CD4-positive, alpha-beta T cell (primary cell): ENCODE data around the gene PBX1. TPM values are rescaled to one million over a fixed set of nuclear protein-coding genes. Genes with fewer than 3 reads are reported as not detected.
"Not testable (repeated sequence)": the region's sequence is repeated elsewhere in the genome, so short reads cannot be mapped to it uniquely, and the experiment has no call there.

Experiments used
- ATAC-seq: fragments of 200-7000 bp; cut with Tn5 transposase; one replicate; pipeline ENCODE4 v1.10.0; 2022; ENCODE audit warnings: mild to moderate bottlenecking; ENCODE audit not compliant: poor library complexity
- CTCF ChIA-PET: fragments of 350-600 bp; sonication (Branson Sonifier 250); formaldehyde crosslinking; loops from one replicate; lab custom pipeline; 2021; ENCODE audit warnings: antibody characterized with exemption, inconsistent platforms; lab: Charles Lee
- POLR2A ChIA-PET: fragments of 350-600 bp; sonication (Branson Sonifier 250); formaldehyde crosslinking; loops from one replicate; lab custom pipeline; 2021; ENCODE audit warnings: antibody characterized with exemption, inconsistent platforms; lab: Charles Lee
- DNase-seq, 14 experiments: peaks; one replicate each; pipeline ENCODE4 v3.0.0-alpha.2; 2013 to 2020; ENCODE audit warnings: mixed read lengths in 2 of 14
- H3K27ac ChIP-seq, 2 donors: one replicate each; pipeline versions ENCODE4 v1.5.1 to v1.7.0; 2013; ENCODE audit warnings: low read length in 2 of 2, low read depth in 1 of 2, mild to moderate bottlenecking in 1 of 2
- H3K27me3 ChIP-seq, 2 experiments: 1 replicate in 1 of 2; 2 replicates in 1 of 2; pipeline versions ENCODE4 v1.6.1 to v1.7.0; 2013; ENCODE audit warnings: low read length in 2 of 2, control low read depth in 1 of 2, mild to moderate bottlenecking in 1 of 2, moderate library complexity in 1 of 2; ENCODE audit not compliant: insufficient read depth in 2 of 2, control insufficient read depth in 1 of 2
- H3K36me3 ChIP-seq: one replicate; pipeline ENCODE4 v1.6.1; 2013; ENCODE audit warnings: low read length, control low read depth; ENCODE audit not compliant: insufficient read depth
- H3K4me1 ChIP-seq: one replicate; pipeline ENCODE4 v1.6.1; 2013; ENCODE audit warnings: low read length, control low read depth; ENCODE audit not compliant: insufficient read depth
- H3K4me3 ChIP-seq: one replicate; pipeline ENCODE4 v1.5.1; 2013; ENCODE audit warnings: mild to moderate bottlenecking, low read length, moderate library complexity
- H3K9me3 ChIP-seq, 2 experiments: 1 replicate in 1 of 2; 2 replicates in 1 of 2; pipeline versions ENCODE4 v1.6.1 to v1.7.0; 2013; ENCODE audit warnings: low read length in 2 of 2, mild to moderate bottlenecking in 2 of 2, control low read depth in 1 of 2, moderate library complexity in 1 of 2; ENCODE audit not compliant: control insufficient read depth in 1 of 2, insufficient read depth in 1 of 2
- H3K27ac Mint-ChIP-seq: one replicate; pipeline ENCODE4 v1.8.0; 2020; ENCODE audit warnings: mixed read lengths
- H3K27me3 Mint-ChIP-seq: one replicate; pipeline ENCODE4 v1.8.0; 2021; ENCODE audit warnings: mixed read lengths
- H3K36me3 Mint-ChIP-seq: one replicate; pipeline ENCODE4 v1.8.0; 2021; ENCODE audit warnings: low read depth, mixed read lengths
- H3K4me1 Mint-ChIP-seq: one replicate; pipeline ENCODE4 v1.8.0; 2021; ENCODE audit warnings: low read depth, mixed read lengths
- H3K4me3 Mint-ChIP-seq: one replicate; pipeline ENCODE4 v1.8.0; 2020; ENCODE audit warnings: mild to moderate bottlenecking, mixed read lengths
- H3K9me3 Mint-ChIP-seq: one replicate; pipeline ENCODE4 v1.8.0; 2020; ENCODE audit warnings: mixed read lengths
- CTCF ChIP-seq: fragments of 200-600 bp; IDR thresholded peaks from one replicate; pipeline ENCODE4 v1.8.0; 2022; ENCODE audit warnings: antibody characterized with exemption, mild to moderate bottlenecking
- intact Hi-C, 2 experiments: fragments of 100-400 bp; cut with DNase I in 1 of 2; cut with micrococcal nuclease in 1 of 2; formaldehyde crosslinking; loops; one replicate each; pipeline versions ENCODE4 v1.15.1 to v1.9.0; 2023 to 2025; cut with DNase I, micrococcal nuclease
- total RNA-seq, 174 experiments: library from RNA in 2 of 174; stranded (reverse) in 2 of 174; gene quantifications; one replicate each; pipeline ENCODE4 v1.2.3 and lab custom pipeline; 2021 to 2026

The PBX1 gene
- total RNA-seq, 2 experiments from 2014 or later, result 0.64 to 0.96 TPM

DNA sequence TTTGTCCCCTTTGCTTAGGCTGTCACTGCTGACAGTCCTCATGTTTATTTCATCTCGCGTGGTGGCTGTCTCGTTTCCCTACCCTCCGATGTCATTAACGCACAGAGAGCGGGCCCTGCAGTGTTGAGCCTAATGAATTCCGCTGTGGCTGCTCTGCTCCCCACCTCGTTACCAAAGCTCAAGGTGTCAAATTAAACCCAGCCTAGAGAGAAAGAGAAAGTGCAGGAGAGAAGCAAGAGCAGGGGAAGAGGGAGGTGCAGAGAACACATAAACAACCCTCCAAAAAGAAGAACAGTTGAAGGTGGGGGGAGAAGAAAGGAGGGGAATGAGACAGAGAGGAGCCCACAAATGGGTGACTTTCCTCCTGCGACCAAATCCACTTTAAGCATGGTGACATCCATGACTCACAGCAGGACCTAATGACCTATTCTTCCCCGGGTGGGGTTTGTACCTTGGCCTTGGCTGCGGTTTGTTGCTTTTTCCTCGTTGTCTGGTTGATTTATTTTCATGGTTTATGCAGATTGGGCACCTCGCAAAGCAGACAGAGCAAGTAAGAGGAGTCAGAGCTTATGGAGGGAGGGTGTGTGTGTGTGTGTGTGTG lies 92.5 kb downstream of the PBX1 start:
- Histone ChIP-seq H3K36me3 (no peaks in the 10 kb centered on the region), H3K27me3 (no peaks in the 10 kb centered on the region), H3K4me1 (no peaks in the 10 kb centered on the region), H3K9me3 (peaks cover 0 to 10% of the 10 kb centered on the region in 2 experiments), H3K27ac (no peak overlapping the region), H3K4me3 (no peak overlapping the region)
- ATAC-seq (peak; percentile 34), DNase-seq (no peak)
- no peak overlapping the region for H3K27ac Mint-ChIP-seq
- ChIA-PET POLR2A (no interaction called here), CTCF (no interaction called here)
- no peaks in the 10 kb centered on the region for H3K27me3 Mint-ChIP-seq
- H3K9me3 Mint-ChIP-seq, result peaks cover 2% of the 10 kb centered on the region
- intact Hi-C loops, result no loop called here
- no peaks in the 10 kb centered on the region for H3K4me1 Mint-ChIP-seq
- no peak for TF ChIP-seq CTCF
- no peak overlapping the region for H3K4me3 Mint-ChIP-seq
- no peaks in the 10 kb centered on the region for H3K36me3 Mint-ChIP-seq

DNA sequence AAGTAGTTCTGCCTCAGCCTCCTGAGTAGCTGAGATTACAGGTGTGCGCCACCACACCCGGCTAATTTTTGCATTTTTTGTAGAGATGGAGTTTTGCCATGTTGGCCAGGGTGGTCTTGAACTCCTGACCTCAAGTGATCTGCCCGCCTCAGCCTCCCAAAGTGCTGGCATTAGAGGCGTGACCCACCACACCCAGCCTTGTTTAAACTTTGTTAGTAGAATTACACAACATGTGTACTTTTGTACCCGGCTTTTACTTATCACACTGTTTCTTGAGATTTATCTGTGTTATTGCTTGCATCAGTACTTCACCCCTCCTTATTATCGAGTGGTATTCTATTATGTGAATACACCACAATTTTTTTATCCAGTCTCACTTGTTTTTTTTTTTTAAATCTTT lies 94.0 kb downstream of the PBX1 start:
- H3K36me3 Mint-ChIP-seq, H3K4me1 ChIP-seq, H3K9me3 Mint-ChIP-seq, H3K36me3 ChIP-seq, ATAC-seq, H3K4me3 Mint-ChIP-seq, H3K27ac Mint-ChIP-seq, DNase-seq, H3K27me3 Mint-ChIP-seq, H3K27ac ChIP-seq, POLR2A ChIA-PET, intact Hi-C loops, H3K9me3 ChIP-seq, H3K27me3 ChIP-seq, CTCF ChIA-PET, H3K4me1 Mint-ChIP-seq, H3K4me3 ChIP-seq: not testable (repeated sequence)

GRCh38 chr1:164653705-164654104 lies 94.7 kb downstream of the PBX1 start:
- Histone ChIP-seq H3K9me3 (peaks cover 0 to 10% of the 10 kb centered on the region in 2 experiments), H3K36me3 (no peaks in the 10 kb centered on the region), H3K4me3 (no peak overlapping the region), H3K27me3 (no peaks in the 10 kb centered on the region), H3K4me1 (no peaks in the 10 kb centered on the region), H3K27ac (no peak overlapping the region)
- Mint-ChIP-seq H3K4me3 (no peak overlapping the region), H3K36me3 (no peaks in the 10 kb centered on the region), H3K27me3 (no peaks in the 10 kb centered on the region), H3K9me3 (peaks cover 2% of the 10 kb centered on the region), H3K27ac (no peak overlapping the region), H3K4me1 (no peaks in the 10 kb centered on the region)
- no peak for DNase-seq
- POLR2A ChIA-PET, result no interaction called here
- intact Hi-C loops, result no loop called here
- CTCF ChIA-PET, result no interaction called here
- TF ChIP-seq CTCF, result no peak
- no peak for ATAC-seq

GRCh38 chr1:164654200-164654599 lies 95.2 kb downstream of the PBX1 start:
- Histone ChIP-seq H3K27me3 (no peaks in the 10 kb centered on the region), H3K27ac (no peak overlapping the region), H3K4me1 (no peaks in the 10 kb centered on the region), H3K9me3 (peaks cover 0 to 10% of the 10 kb centered on the region in 2 experiments), H3K4me3 (no peak overlapping the region), H3K36me3 (no peaks in the 10 kb centered on the region)
- H3K4me3 Mint-ChIP-seq, result no peak overlapping the region
- H3K27ac Mint-ChIP-seq, result no peak overlapping the region
- no peak for TF ChIP-seq CTCF
- H3K27me3 Mint-ChIP-seq, result no peaks in the 10 kb centered on the region
- ATAC-seq (no peak), DNase-seq (no peak)
- CTCF ChIA-PET, result no interaction called here
- intact Hi-C loops, result no loop called here
- peaks cover 2% of the 10 kb centered on the region for H3K9me3 Mint-ChIP-seq
- H3K4me1 Mint-ChIP-seq, result no peaks in the 10 kb centered on the region
- POLR2A ChIA-PET, result no interaction called here
- no peaks in the 10 kb centered on the region for H3K36me3 Mint-ChIP-seq
